HAP-1 (cell line): ENCODE measurements around the gene NUP62.

Experiments used
- DNase-seq, 2 experiments: peaks; one replicate each; pipeline ENCODE4 v3.0.0-alpha.2; 2016 to 2020; ENCODE audit warnings: low spot score in 2 of 2
- H3K27me3 ChIP-seq: fragments of 250-450 bp; sonication (Bioruptor Pico); 2 replicates; pipeline ENCODE4 v1.5.1; 2020; ENCODE audit warnings: low read depth, mild to moderate bottlenecking, moderate library complexity
- H3K36me3 ChIP-seq: fragments of 250-450 bp; sonication (Bioruptor Pico); replicated peaks from 2 replicates; pipeline ENCODE4 v1.5.1; 2020; ENCODE audit warnings: mild to moderate bottlenecking
- H3K4me1 ChIP-seq: fragments of 250-450 bp; sonication (Bioruptor Pico); 2 replicates; pipeline ENCODE4 v1.5.1; 2020; ENCODE audit warnings: mild to moderate bottlenecking
- H3K4me3 ChIP-seq: fragments of 250-450 bp; sonication (Bioruptor Pico); 2 replicates; pipeline ENCODE4 v1.5.1; 2020; ENCODE audit warnings: mild to moderate bottlenecking, moderate library complexity
- H3K9me3 ChIP-seq: fragments of 250-450 bp; sonication (Bioruptor Pico); 2 replicates; pipeline ENCODE4 v1.5.1; 2020; ENCODE audit warnings: mild to moderate bottlenecking, moderate library complexity
- in situ Hi-C: fragments of 300-500 bp; cut with MboI; formaldehyde crosslinking; loops from 3 replicates; pipeline ENCODE4 v1.14.3; 2020; ENCODE audit warnings: low sequenced_read_pairs, inconsistent platforms, mixed read lengths

NUP62 gene

DNA sequence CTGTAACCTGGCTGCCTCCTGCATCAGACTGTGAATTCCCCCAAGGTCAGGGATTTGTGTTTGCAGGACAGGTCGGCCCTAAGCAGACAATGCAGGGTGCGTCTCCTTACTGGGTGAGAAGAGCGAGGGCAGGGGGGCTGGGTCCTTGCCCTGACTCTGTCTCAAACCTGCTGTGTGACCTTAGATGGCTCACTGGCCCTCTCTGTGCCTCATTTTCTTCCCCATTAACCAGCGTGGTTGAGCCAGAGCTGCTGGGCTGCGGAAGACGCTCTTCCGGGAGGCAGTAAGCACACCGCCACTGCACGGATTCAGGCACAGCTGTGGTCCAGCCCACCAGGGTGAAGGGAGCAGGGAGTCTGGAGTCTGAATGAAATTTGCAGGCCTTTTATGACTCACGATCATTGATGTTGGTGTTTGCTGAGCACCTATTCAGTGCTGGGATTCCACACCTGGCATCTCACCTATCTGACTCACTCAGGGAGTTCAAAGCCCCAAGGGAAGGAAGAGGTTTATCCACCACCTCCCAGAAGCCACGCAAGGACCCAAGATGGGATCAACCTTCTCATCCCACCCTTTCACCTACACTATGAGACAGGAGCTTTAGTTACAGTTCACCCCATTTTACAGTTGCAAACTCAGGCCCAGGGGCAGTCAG, 54.7 kb downstream of the NUP62 start:
- Histone ChIP-seq H3K36me3 (peaks cover 5% of the 10 kb centered on the region), H3K9me3 (no peaks in the 10 kb centered on the region), H3K4me1 (peaks cover 12% of the 10 kb centered on the region), H3K27me3 (no peaks in the 10 kb centered on the region), H3K4me3 (no peak overlapping the region)
- in situ Hi-C loops, result loop anchor here (25.0 kb wide), 1 partner anchor 387 kb away; the partner anchor contains the start of genes RPL13A and RPS11
- DNase-seq, result no peak

DNA sequence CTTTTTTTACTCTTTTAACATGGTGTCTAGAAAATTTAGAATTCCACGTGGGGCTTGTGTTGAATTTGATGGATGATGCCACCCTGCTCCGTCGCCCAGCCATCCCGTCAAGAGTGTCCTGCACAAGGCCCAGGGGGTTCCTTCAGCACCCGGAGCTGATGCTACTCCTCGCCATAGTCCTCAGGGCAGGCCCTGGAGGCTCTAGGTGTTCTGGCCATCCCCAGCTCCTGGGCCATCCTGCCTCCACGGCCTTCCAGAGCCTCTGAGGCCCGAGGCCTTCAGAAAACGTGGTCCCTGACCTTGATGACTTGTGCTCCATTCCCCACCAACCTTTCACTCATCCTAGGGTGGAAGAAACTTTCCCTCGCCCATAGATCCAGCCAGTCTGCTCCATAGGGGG, 55.5 kb downstream of the NUP62 start:
- Histone ChIP-seq H3K9me3 (no peaks in the 10 kb centered on the region), H3K4me1 (peaks cover 12% of the 10 kb centered on the region), H3K27me3 (no peaks in the 10 kb centered on the region), H3K36me3 (peaks cover 5% of the 10 kb centered on the region), H3K4me3 (no peak overlapping the region)
- no peak for DNase-seq
- in situ Hi-C loops, result loop anchor here (25.0 kb wide), 1 partner anchor 387 kb away; the partner anchor contains the start of genes RPL13A and RPS11

DNA sequence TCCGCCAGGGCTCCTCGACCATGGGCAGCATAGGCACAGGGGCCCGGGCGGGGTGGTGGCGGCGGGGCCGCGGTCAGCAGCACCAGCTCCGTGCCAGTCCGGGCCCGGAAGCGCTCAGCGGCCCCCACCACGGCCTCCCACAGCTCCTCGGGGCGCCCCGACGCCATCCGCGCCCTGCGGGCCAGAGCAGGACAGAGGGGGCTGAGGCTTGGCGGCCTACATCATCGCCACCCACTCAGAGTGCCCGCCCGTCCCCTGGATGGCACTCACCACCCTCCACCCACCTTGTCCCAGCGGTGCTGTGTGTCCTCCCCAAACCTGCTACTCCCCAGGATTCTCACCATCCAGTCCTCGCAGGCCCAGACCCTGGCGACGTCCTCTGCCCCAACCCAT, 56.2 kb downstream of the NUP62 start:
- peaks cover 6% of the 10 kb centered on the region for H3K4me1 ChIP-seq
- in situ Hi-C loops, result loop anchor here (25.0 kb wide), 1 partner anchor 386 kb away; the partner anchor contains the start of genes RPL13A and RPS11
- DNase-seq, result no peak

GRCh38 chr19:49872245-49873128, 56.8 kb downstream of the NUP62 start:
- Histone ChIP-seq H3K36me3 (peaks cover 5% of the 10 kb centered on the region), H3K4me1 (peaks cover 6% of the 10 kb centered on the region), H3K4me3 (no peak overlapping the region), H3K27me3 (no peaks in the 10 kb centered on the region), H3K9me3 (no peaks in the 10 kb centered on the region)
- in situ Hi-C loops, result loop anchor here (25.0 kb wide), 1 partner anchor 385 kb away; the partner anchor contains the start of genes RPL13A and RPS11
- DNase-seq, result no peak

More for the DNA sequence above, 56.2 kb downstream of the NUP62 start:
- Histone ChIP-seq H3K36me3 (peaks cover 5% of the 10 kb centered on the region), H3K4me3 (no peak overlapping the region), H3K27me3 (no peaks in the 10 kb centered on the region), H3K9me3 (no peaks in the 10 kb centered on the region)

GRCh38 chr19:49871349-49871985, 57.8 kb downstream of the NUP62 start:
- in situ Hi-C loops, result loop anchor here (25.0 kb wide), 1 partner anchor 384 kb away; the partner anchor contains the start of genes RPL13A and RPS11
- peaks cover 8% of the 10 kb centered on the region for H3K4me1 ChIP-seq

DNA sequence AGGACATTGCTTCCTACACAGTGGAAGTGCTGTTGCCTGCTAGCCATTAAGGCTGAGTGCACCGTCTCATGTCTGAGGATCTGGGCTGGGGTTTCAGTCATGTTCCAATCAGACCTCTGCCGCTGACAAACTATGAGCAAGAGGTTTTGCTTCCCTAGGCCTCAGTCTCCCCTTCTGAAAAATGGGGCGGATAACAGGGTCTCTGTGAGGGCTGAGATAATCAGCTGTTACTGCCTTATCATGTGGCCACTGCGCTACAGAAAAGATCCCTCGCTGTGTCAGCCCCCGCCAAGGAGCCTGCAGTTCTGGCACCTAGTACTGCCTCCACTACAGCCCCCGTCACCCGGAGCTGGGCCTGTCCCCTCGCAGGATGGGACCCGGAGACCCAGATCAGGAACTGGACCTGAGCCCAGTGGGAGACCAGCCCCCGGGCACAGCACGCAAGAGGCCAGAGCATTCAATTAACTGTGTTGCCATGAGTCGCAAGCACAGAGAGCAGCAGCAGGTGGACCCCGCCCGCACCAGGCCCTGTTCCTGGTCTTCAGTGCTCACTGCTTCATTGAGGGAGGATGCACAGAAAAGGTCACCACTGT, 58.9 kb downstream of the NUP62 start:
- in situ Hi-C loops, result loop anchor here (25.0 kb wide), 1 partner anchor 383 kb away; the partner anchor contains the start of genes RPL13A and RPS11
- DNase-seq, result no peak
- Histone ChIP-seq H3K9me3 (no peaks in the 10 kb centered on the region), H3K36me3 (peaks cover 5% of the 10 kb centered on the region), H3K4me1 (peaks cover 17% of the 10 kb centered on the region), H3K27me3 (no peaks in the 10 kb centered on the region), H3K4me3 (peak overlapping the region; percentile 38)

More at GRCh38 chr19:49871349-49871985, 57.8 kb downstream of the NUP62 start:
- Histone ChIP-seq H3K9me3 (no peaks in the 10 kb centered on the region), H3K36me3 (peaks cover 5% of the 10 kb centered on the region), H3K4me3 (no peak overlapping the region), H3K27me3 (no peaks in the 10 kb centered on the region)
- no peak for DNase-seq

GRCh38 chr19:49869484-49870308, 59.6 kb downstream of the NUP62 start:
- Histone ChIP-seq H3K4me1 (peaks cover 21% of the 10 kb centered on the region), H3K4me3 (peak overlapping the region; percentile 38), H3K9me3 (no peaks in the 10 kb centered on the region), H3K27me3 (no peaks in the 10 kb centered on the region), H3K36me3 (peaks cover 10% of the 10 kb centered on the region)
- DNase-seq, result peak; percentile 97 to 100
- in situ Hi-C loops, result loop anchor here (25.0 kb wide), 1 partner anchor 382 kb away; the partner anchor contains the start of genes RPL13A and RPS11

- Histone ChIP-seq H3K36me3 (peaks cover 16% of the 10 kb centered on the region), H3K4me3 (peak overlapping the region; percentile 18), H3K9me3 (no peaks in the 10 kb centered on the region), H3K27me3 (no peaks in the 10 kb centered on the region), H3K4me1 (peaks cover 21% of the 10 kb centered on the region)
- in situ Hi-C loops, result loop anchor here (25.0 kb wide), 1 partner anchor 382 kb away; the partner anchor contains the start of genes RPL13A and RPS11
- DNase-seq, result no peak
These were observed 60.3 kb downstream of the NUP62 start for GRCh38 chr19:49869009-49869483.

- Histone ChIP-seq H3K27me3 (no peaks in the 10 kb centered on the region), H3K4me3 (peak within 1 kb of the TSS; percentile 84), H3K36me3 (peaks cover 31% of the 10 kb centered on the region), H3K9me3 (no peaks in the 10 kb centered on the region), H3K4me1 (peaks cover 25% of the 10 kb centered on the region)
- DNase-seq, result peak; percentile 89 to 92
- in situ Hi-C loops, result loop anchor here (25.0 kb wide), 1 partner anchor 380 kb away; the partner anchor contains the start of genes RPL13A and RPS11
These were observed 62.1 kb downstream of the NUP62 start, which contains the start of gene PNKP for GRCh38 chr19:49866933-49867782. PNKP (minus strand) TSS chr19:49867576; CDS start chr19:49867204, 372 bp downstream.

DNA sequence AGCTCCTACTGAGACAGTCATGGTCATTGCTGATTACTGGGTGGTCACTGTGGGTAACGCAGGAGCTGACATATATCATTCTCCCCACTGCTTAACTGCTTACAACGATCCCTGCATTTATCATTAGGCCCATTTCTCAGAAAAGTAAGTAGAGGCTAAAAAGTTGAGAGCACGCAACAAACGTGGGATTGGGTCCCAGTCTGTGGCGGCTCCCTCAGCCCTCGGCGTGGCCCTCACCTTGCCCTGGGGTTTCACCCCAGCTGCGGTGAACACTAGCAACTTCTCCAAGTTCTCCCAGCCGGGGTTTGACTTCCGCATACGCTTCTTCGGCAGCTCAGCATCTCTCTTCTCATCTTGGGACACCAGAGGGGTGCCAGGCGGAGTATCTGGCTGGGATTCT, 64.4 kb downstream of the NUP62 start:
- DNase-seq, result no peak
- Histone ChIP-seq H3K36me3 (peaks cover 40% of the 10 kb centered on the region), H3K9me3 (no peaks in the 10 kb centered on the region), H3K4me1 (peaks cover 18% of the 10 kb centered on the region), H3K27me3 (no peaks in the 10 kb centered on the region), H3K4me3 (no peak overlapping the region; the same call in 1 of the 2 replicates)
- in situ Hi-C loops, result loop anchor here (25.0 kb wide), 1 partner anchor 378 kb away; the partner anchor contains the start of genes RPL13A and RPS11

DNA sequence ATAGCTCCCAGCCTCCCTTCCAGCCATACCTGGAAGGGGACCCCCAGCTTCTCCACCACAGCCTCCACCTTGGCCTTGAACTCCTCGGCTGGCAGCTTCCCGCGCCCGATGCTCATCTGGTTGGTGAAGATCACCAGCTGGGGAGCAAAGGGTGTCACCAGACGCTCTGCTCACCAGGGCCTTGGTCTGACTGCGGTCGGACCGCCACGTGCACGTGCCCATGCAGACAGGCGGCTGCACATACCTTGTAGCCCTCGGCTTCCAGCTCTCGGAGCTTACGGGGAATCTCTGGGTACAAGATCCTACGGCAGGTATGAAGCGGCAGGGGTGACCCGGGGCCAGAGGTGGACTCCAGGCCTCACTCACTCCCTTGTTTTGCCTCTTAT, 65.4 kb downstream of the NUP62 start:
- no peaks in the 10 kb centered on the region for H3K9me3 ChIP-seq
- H3K4me3 ChIP-seq, result no peak overlapping the region
- in situ Hi-C loops, result loop anchor here (25.0 kb wide), 1 partner anchor 377 kb away; the partner anchor contains the start of genes RPL13A and RPS11
- H3K36me3 ChIP-seq, result peaks cover 50% of the 10 kb centered on the region
- peaks cover 18% of the 10 kb centered on the region for H3K4me1 ChIP-seq
- DNase-seq, result no peak
- H3K27me3 ChIP-seq, result no peaks in the 10 kb centered on the region
